HCEC 1CT (cell line): ENCODE data around the gene SYNGAP1.
A peak's percentile ranks its signal among the peaks of the same experiment; 100 is the strongest.

ENCODE experiments used
- DNase-seq: peaks from one replicate; pipeline ENCODE4 v3.0.0-alpha.2; 2017

SYNGAP1 gene

DNA sequence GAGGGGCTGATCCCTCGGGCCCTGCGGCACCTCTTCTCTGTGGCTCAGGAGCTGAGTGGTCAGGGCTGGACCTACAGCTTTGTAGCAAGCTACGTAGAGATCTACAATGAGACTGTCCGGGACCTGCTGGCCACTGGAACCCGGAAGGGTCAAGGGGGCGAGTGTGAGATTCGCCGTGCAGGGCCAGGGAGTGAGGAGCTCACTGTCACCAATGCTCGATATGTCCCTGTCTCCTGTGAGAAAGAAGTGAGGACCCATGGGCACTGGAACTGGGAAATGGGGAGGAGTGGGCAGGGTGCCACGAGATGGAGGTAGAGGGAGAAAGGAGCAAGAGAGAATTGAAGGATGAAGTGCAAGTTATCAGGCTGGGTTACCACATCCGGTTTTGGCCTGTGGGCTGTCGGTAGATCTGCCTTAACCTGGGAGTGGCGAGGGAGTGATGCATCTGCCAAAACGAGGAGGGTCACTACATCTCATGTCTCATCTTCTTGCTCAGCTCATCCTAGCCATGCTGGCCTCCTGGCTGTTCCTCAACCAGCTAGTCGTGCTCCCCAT, 14.4 kb upstream of the SYNGAP1 start:
- no peak for DNase-seq

DNA sequence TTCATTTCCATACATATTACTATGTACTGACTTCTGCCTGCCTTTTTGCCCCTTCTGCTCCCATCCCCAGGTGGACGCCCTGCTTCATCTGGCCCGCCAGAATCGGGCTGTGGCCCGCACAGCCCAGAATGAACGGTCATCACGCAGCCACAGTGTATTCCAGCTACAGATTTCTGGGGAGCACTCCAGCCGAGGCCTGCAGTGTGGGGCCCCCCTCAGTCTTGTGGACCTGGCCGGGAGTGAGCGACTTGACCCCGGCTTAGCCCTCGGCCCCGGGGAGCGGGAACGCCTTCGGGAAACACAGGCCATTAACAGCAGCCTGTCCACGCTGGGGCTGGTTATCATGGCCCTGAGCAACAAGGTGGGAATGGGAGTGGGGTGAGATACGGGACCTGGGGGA, 13.7 kb upstream of the SYNGAP1 start:
- no peak for DNase-seq

DNA sequence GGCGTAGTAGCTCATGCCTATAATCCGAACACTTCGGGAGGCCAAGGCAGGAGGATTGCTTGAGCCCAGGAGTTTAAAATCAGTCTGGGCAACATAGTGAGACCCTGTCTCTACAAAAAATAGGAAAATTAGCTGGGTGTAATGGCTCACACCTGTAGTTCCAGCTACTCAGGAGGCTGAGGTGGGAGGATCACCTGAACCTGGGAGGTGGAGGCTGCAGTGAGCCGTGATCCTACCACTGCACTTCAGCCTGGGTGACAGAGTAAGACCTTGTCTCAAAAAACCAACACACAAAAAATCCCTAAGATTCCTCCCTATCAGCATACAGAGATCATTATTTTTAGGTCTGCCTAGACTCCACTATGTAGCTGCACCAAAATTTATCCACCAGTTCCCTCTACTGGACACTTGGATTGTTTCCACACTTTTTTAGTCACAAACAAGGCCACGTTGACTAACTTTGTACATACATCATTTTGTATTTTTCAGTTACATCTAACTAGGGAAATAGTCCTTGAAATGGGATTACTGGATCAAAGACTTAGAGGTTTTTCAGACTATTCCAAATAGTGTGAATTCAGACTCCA, 12.6 kb upstream of the SYNGAP1 start:
- DNase-seq = peak; percentile 48

DNA sequence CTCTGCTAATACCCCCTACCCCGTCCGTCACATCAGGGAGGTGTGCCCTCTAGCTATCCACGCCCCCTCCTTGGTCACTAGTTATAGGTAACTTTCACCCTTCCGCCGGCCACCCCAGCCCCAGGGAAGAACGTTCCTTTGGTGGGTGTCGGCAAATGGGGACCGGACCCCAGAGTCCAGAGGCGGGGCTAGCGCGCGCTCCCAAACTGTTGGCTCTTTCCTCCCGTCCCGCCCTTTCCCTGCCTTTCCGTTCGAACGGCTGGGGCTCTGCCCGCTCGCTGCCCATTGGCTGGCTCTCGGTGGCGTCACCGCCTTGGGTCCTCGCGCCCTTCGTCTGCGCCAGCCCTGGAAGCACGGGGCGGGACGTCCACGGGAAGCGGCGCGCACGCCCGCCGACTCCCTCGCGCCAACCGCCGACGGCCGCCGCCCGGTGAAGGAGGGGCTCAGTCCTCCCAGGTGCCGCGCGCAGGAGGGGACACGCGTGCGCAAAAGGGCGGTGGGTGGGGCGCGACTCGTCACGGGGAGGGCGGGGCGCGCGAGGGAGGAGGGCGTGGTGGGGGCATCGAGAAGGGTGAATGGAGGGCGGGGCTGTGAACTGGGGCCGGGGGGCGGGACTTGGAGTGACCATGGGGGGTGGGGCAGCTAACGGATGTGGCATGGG, 9.7 kb upstream of the SYNGAP1 start:
- DNase-seq = peak; percentile 98

DNA sequence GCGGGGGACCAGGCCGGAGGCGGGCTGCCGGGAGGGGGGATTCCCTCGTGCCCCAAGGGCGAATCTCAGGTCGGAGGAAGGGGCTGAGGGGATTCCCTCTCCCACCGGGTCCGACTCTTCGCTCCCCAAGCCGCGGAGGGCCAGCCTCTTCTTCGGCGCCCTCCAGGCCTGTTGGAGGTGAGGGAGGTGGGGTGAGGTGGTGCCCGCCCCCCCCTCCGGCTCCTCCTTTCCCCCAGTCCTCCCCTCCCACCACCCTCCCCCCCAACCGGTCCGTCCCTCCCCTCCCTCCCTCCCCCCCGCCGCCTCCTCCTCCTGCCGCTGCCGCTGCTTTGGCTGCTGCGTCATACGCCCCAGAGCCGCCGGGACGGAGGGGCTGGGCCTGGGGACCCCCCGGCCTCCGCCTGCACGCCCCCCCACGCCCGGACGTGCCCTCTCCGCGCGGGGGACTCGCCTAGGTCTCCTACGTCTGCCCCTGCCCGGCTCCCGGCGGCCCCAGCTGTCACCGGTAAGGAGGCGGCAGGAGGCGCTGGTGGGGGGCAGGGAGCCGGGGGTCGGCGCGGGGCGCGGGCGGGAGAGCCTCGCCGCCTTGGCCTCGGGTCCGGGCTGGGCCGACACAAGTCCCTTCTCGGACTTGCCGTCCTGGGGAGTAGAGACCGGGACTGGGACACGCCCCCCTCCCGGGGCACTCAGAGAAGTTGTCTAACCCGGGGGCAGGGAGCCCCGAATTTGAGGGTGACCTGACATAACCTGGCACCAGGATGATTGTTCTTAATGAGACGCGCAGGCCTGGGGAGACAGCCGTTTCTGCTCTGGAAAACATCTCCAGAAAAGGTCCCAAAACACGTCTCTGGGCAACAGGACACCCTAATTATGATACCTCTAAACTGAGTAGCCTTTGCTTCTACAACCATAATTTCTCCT, 8.9 kb upstream of the SYNGAP1 start, which contains the start of gene PHF1:
Gene PHF1 (plus strand): TSS at position 304 of the 921 bp plus-strand sequence. CDS start 1,250 bp downstream, outside the sequence.
- DNase-seq = peak; percentile 74

DNA sequence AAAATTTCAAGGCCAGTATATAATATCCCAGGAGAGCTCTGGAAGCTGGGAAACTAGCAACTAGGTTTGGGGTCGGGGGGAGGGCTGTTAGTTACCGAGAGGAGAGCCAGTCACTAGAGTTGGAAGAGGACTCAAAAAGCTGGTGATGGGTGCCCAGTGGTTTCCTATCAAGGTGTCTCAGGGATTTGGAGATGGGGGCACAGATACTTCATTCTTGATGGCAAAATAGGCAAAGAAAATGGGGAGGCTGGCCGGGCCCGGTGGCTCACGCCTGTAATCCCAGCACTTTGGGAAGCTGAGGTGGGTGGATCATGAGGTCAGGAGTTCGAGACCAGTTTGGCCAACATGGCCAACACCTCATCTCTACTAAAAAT, 8.2 kb upstream of the SYNGAP1 start:
- no peak for DNase-seq

DNA sequence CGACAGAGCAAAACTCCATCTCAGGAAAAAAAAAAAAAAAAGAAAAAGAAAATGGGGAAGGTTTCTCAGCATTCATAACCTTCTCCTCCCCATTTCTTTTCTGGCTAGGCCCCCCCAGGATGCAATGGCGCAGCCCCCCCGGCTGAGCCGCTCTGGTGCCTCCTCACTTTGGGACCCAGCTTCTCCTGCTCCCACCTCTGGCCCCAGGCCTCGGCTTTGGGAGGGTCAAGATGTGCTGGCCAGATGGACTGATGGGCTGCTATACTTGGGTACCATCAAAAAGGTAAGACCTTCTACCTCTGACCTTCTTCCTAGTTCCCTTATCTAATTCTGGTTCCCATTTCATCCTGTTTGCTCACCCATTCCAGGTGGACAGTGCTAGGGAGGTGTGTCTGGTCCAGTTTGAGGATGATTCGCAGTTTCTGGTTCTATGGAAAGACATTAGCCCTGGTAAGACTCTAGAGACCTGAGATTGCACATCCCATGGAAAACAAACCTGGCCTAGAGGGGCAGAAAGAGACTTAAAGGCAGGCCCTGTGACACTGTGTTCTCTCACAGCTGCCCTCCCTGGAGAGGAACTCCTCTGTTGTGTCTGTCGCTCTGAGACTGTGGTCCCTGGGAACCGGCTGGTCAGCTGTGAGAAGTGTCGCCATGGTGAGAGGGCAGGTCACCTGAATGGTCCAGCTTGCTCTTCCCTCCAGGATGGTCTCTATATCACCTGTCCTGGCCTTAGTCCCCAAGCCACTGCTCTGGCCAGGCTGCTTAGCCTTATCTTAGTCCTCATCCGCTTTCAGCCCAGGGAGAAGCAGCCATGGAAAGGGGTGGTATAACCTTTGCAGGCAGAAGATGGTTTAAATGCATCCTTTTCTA, 7.5 kb upstream of the SYNGAP1 start:
- no peak for DNase-seq

DNA sequence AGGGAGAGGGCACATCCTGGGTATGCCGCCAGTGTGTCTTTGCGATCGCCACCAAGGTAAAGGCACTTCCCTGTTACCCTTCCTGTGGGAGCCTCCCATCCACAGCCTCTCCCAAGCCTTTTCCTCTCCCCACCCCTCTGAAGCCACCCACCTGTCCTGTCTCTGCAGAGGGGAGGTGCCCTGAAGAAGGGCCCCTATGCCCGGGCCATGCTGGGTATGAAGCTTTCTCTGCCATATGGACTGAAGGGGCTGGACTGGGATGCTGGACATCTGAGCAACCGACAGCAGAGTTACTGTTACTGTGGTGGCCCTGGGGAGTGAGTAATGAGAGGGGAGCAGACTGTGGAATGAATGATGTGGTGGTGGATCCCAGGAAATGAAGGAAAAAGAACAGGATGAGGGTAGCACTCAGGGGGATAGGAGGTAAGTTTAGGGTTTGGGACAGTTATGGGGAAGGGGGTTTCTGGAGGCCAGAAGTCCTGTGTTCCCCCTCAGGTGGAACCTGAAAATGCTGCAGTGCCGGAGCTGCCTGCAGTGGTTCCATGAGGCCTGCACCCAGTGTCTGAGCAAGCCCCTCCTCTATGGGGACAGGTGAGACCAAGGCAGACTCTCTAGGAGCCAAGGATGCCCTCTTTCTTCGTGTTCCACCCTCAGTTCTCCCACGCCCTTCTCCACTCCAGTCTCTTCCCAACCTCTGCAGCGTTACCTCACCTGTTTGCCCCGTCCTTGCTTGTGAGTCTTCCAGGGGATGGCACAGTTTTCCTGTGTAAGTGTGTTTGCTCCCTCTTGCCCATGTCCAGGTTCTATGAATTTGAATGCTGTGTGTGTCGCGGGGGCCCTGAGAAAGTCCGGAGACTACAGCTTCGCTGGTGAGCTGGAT, 6.4 kb upstream of the SYNGAP1 start:
- DNase-seq = no peak

DNA sequence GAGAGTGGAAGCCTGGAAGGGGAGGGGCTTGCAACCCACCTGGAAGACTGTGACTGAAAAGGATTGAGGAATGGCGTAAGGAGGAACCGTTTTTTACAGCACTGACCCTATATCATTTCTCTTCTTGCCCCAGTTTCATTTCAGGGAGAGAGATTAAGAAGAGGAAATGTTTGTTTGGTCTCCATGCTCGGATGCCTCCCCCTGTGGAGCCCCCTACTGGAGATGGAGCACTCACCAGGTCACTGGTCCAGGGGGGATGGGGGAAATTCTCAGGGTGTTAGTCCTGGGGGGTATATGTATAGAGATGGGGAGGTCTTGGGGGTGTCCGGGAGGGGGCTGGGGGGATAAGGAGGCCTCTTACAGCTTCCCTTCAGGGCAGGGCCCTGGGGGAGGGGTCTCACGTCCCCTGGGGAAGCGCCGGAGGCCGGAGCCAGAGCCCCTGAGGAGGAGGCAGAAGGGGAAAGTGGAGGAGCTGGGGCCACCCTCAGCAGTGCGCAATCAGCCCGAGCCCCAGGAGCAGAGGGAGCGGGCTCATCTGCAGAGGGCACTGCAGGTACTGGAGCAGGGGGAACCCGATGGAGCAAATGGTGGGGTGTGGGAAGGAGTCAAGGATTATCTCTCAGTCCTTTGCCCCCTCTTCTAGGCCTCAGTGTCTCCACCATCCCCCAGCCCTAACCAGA, 5.1 kb upstream of the SYNGAP1 start:
- no peak for DNase-seq

DNA sequence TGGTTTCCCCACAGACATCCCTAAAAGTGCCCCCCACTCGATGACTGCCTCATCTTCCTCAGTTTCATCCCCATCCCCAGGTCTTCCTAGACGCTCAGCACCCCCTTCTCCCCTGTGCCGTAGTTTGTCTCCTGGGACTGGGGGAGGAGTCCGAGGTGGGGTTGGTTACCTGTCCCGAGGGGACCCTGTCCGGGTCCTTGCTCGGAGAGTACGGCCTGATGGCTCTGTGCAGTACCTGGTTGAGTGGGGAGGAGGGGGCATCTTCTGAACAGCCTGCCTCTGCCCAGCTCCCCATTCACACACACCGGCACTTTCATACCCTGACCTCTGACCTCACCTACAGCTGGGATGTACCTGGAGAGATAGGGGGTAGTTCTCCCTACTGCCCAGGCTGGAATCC, 4.0 kb upstream of the SYNGAP1 start:
- no peak for DNase-seq

DNA sequence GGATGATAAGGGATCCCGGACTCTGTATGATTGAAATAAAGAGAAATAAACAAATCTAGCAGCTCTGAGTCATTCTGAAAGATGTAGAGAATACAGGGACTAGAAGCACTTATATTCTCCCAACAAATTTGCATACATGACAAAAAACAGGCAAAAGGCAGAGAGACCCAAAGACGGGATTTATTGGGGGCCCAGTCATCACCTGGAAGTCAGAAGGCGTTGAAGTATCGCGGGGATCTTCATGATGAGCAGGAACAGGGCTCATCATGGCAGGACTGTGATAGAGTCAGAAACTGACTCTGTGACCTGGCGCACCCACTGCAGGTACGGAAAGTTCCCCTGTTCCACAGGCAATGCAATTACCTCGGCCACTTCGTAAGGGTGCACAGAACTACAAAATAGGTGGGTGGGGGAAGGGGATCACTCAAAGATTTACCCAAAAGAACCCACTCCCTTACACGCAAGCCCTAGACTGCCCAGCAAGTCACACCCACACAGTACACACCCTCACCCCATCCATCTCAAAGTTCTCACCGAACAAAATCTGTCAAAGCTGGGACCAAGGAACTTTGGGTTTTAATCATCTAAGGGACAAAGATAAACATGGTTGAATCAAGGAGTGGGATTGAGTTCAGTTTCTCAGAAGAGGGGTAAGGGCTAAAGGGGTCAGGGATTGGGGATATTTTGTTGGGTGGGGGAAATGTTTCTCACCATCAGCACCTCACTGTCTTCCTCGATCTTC, 3.3 kb upstream of the SYNGAP1 start:
- DNase-seq = peak; percentile 25

DNA sequence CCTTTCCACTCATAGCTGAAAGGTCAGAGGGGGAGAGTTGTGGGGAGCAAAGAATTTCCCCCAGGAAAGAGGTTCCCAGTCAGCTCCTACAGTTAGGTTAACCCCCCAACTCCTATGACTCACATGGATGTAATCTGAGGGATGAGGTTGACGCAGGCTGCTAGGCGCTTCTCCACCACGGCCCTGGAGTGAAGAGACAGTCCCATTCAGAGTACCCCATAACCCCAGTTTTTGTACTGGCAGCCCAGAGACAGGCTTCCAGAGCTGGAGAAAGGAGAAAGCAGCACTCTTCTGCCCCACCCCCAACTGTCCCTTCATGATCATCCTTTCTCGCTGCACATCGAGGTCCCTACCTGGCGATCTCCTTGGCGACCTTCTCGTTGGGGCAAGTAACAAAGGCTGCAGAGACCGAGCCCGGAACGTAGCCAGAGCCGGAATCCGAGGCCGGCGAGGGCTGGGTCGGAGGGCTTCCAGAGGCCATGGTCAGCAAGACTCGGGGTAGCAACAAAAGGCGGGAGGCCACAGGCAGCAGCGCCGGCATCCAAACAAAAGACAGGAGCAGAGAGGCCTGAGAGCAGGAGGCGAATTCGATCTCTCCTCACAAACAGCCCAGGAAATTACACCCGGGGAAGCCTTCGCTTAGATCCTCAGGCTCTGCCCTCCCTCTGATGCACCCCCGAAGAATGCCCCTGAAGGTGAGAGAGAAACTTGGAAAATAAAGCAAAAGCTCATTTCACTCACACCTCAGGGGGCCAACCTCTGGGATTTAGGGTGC, 2.5 kb upstream of the SYNGAP1 start:
- peak; percentile 95 for DNase-seq

DNA sequence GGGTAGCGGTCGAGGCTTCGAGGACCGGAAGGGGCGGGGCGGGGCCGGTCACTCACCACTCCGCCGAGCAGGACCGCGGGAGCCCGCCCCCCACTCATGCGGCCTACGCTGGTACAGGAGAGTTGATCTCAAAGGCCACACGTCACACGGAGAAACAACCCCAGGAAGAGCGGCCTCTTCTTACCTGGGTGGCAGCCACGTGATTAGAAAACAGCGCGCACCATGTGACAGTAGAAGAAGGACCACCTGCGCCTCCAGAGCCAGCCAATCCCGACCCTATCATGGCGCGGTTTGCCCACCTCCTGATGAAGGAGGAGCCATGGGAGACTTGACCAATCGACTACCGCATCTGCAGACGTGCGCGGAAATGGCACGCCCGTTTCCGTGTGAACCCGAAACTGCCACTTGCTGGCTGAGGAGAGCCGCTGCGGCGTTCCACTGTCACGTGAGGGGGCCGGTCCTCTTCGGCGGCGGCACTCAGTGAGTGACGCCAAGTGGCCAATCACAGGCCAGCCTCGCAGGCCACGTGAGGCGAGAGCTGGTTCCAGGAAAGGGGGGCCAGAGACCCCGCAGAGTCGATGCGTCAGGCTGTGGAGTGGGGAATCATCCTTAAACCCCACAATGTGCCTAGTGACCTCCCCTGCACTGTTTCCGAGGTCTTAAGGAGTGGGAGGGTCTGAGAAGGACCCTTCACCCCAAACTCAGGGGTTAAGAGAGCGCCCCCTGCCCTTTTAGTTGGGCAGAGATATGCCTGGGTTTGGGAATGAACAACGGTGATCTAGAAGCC, 1.8 kb upstream of the SYNGAP1 start, which contains the start of gene CUTA:
Gene CUTA (minus strand): TSS at position 205 of the 787 bp plus-strand sequence. CDS start 107 bp downstream, at position 98.
- DNase-seq = peak; percentile 100

DNA sequence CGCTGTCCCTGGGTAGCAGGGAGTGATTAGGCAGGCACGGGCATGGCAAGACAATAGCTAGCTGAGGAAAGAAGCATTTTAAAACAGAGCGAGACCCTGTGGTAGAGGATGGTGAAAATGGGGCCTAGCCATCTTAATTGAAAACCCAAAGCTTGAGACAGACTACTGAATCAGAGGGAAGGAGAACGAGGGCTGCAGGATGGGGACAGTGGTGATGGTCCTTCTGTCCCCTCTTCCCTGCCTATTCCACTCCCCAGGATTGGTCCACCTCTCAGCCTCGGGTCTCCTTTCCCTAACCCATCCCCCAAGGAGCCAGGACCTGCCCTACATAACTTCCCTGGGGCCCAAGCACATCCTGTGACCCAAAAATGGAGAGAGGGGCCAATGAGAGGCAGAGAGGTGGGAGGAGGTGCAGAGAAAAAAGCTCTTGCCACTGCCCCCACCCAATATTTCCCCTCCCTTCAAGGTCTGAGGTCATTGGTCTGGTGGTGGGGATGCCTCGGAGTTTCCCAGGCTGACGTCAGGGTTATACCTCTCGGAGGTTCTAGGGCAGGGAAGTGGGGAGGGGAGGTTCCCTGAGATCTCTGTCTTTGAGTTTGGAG, 1.1 kb upstream of the SYNGAP1 start:
- DNase-seq = no peak

DNA sequence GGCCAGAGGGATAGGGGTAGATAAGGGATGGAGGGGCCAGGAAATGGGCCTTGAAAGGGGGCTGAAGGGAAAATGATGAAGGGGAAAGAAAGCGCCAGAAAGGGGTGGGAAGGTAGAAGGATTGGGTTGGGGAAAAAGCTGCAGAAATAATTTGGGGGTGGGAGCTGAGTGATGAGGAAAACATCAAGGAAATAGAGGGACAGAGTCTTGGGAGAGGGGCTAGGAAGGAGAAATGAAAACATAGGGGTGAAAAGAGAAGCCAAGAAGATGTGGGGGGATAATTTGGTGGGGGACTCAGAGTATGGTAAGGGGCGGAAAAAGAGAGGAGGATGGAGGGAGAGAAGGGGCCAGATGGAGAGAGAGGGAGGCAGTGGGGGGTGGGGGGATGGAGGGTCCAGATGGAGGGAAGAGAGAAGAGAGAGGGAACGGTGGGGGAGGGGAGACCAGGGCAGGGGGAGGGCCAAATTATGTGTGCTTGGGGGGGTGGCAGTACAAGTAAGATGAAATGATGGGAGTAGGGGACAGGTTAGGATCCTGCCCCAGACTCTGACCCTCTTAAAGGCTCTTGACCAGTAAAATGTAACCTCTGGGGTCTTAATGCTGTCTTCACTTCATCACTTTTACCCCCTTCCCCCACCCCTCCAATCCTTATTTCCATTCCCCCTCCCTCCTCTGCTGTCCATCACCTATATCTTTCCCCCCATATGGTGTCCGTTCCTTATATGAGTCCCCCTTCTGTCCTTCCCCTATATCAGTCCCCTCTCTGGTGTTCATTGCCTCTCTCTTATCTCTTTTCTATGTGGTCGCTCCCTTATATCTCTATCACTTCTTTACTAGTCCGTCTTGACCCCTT, 852 bp downstream of the SYNGAP1 start:
- DNase-seq = peak; percentile 18

DNA sequence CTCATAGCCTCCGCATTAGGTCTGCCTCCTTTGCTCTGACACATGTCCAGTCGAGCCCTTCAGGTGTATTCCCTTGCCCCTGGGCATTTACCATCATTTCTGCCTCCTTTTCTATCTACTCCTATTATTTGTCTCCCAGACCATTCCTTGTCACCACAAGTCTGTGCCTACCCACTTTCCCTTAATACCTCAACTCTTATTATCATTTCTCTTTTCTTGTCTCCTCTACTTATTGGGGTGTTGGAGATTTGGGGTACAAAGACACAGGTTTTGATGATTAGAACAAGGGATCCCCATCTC, 1.4 kb downstream of the SYNGAP1 start:
- no peak for DNase-seq

DNA sequence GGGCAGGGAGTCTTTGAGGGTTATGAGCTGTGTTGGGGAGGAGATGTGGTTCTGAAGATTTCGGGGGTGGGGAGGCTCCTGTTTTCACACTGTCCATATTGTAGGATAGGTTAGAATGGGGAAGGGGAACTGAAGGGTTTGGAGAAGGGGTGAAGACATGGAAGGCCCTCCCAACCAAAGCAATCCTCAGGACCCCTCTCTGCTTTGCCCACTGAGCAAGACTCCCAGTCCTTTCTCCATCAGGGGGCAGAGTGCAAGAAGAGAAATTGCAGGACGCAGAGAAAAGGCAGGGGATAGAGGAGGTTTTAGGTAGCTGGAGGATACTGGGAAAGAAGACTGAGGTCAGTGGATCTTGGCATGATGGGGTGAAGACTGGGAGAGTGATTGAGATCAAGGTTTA, 3.9 kb downstream of the SYNGAP1 start:
- DNase-seq = no peak
